Measurements from ENCODE around the gene PNPLA6.

DNA sequence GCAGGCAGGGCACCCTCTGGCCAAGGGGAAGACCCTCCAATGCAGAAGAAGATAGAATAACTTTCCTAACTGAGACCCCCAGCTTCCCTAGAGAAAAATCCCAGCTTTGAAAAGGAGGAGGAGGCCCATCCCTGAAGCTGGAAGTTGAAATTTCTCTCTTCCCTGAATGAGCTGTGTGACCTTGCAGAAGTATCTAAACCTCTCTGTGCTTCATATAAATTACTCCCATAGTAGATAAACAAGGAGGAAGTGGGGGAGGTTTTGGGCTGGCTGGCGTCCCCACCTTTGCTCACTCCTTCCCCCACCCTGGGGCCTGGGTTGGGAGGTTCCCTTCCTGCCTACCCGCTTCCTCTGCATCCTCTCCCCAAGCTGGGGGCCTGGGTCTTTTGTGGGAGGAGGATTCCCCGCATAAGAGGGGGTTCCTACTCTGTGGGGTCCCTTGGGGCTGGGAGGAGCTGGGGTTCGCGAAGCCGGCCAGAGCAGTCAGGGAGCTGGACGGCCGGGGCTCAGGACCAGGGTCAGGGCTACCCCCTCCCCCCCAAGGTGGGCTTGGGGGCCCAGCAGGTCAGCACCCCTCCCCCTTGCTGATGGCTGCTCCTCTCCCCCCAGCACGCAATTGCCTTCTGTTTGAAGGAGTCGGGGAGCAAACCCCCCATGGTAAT is 71.8 kb downstream of the PNPLA6 start:
- TF ChIP-seq, protein P1, sequence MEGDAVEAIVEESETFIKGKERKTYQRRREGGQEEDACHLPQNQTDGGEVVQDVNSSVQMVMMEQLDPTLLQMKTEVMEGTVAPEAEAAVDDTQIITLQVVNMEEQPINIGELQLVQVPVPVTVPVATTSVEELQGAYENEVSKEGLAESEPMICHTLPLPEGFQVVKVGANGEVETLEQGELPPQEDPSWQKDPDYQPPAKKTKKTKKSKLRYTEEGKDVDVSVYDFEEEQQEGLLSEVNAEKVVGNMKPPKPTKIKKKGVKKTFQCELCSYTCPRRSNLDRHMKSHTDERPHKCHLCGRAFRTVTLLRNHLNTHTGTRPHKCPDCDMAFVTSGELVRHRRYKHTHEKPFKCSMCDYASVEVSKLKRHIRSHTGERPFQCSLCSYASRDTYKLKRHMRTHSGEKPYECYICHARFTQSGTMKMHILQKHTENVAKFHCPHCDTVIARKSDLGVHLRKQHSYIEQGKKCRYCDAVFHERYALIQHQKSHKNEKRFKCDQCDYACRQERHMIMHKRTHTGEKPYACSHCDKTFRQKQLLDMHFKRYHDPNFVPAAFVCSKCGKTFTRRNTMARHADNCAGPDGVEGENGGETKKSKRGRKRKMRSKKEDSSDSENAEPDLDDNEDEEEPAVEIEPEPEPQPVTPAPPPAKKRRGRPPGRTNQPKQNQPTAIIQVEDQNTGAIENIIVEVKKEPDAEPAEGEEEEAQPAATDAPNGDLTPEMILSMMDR (optimal IDR thresholded peaks at IDR 0.05 in 1 of 3, IDR thresholded peaks at IDR 0.05 in 1 of 3, conservative IDR thresholded peaks at IDR 0.05 in 1 of 3; ENCODE audit: extremely low read depth in 1 of 3, insufficient read depth in 2 of 3, low read length in 3 of 3) = no peak
- no peak for TF ChIP-seq EZH2 (IDR thresholded peaks at IDR 0.05; ENCODE audit: low read length)

All from keratinocyte (primary cell).